Upper lobe of left lung (tissue), 6 donors: Measurements from ENCODE around the gene MYLK3. TPM values are rescaled to one million over a fixed set of nuclear protein-coding genes. Genes with fewer than 3 reads are reported as not detected.
A peak's percentile ranks its signal among the peaks of the same experiment; 100 is the strongest.
"Not testable (repeated sequence)": the region's sequence is repeated elsewhere in the genome, so short reads cannot be mapped to it uniquely, and the experiment has no call there.

Experiments used
- ATAC-seq, 2 donors: fragments of 200-7000 bp; cut with Tn5 transposase; one replicate each; pipeline ENCODE4 v1.9.1; 2022; ENCODE audit warnings: mild to moderate bottlenecking in 2 of 2, moderate library complexity in 2 of 2; ENCODE audit not compliant: low FRiP score in 2 of 2
- DNase-seq, 2 donors: peaks; one replicate each; pipeline ENCODE4 v3.0.0-alpha.2; 2019 to 2020
- H3K27ac ChIP-seq, 4 donors: fragments of 200-600 bp; sonication (generic); one replicate each; pipeline ENCODE4 v1.5.1; 2016 to 2019
- H3K27me3 ChIP-seq, 4 donors: fragments of 200-600 bp; sonication (generic); one replicate each; pipeline ENCODE4 v1.5.1; 2017 to 2019
- H3K36me3 ChIP-seq, 4 donors: fragments of 200-600 bp; sonication (generic); one replicate each; pipeline ENCODE4 v1.5.1; 2016 to 2019
- H3K4me1 ChIP-seq, 4 donors: fragments of 200-600 bp; sonication (generic); one replicate each; pipeline ENCODE4 v1.5.1; 2018 to 2019
- H3K4me3 ChIP-seq, 4 donors: fragments of 200-600 bp; sonication (generic); one replicate each; pipeline ENCODE4 v1.5.1; 2017 to 2019; ENCODE audit warnings: mild to moderate bottlenecking in 2 of 4, moderate library complexity in 1 of 4
- H3K9me3 ChIP-seq, 4 donors: fragments of 200-600 bp; sonication (generic); one replicate each; pipeline ENCODE4 v1.5.1; 2018 to 2019
- EP300 ChIP-seq, 4 donors: sonication (generic); formaldehyde crosslinking; IDR thresholded peaks; one replicate each; pipeline ENCODE4 v1.5.1; 2017; ENCODE audit warnings: antibody characterized with exemption in 4 of 4, control low read depth in 2 of 4
- POLR2A ChIP-seq, 4 donors: fragments of 450-650 bp; IDR thresholded peaks; one replicate each; pipeline ENCODE4 v1.5.1; 2016 to 2017; ENCODE audit warnings: antibody characterized with exemption in 4 of 4, mild to moderate bottlenecking in 2 of 4
- POLR2AphosphoS5 ChIP-seq, 2 donors: sonication (generic); formaldehyde crosslinking; IDR thresholded peaks; one replicate each; pipeline ENCODE4 v1.5.1; 2017; ENCODE audit warnings: antibody characterized with exemption in 2 of 2
- WGBS, 2 donors: methylation state at CpG; one replicate each; pipeline ENCODE4 v1.1.5; 2017 to 2018; 5-methylcytosine and 5-hydroxymethylcytosine counted together
- total RNA-seq, 6 donors: library from RNA; depleted of rRNA in 4 of 6; stranded (reverse); fragments of >200 nt in 4 of 6; gene quantifications; one replicate each; pipeline versions ENCODE4 v1.1.0 to v1.2.1, GENCODE V29; 2016 to 2021
- TF ChIP-seq, protein P1 (sequence below), 6 experiments: fragments of 450-650 bp in 4 of 6; fragments of 200-600 bp in 2 of 6; sonication (generic) in 2 of 6; IDR thresholded peaks; one replicate each; pipeline ENCODE4 v1.5.1; 2016 to 2019; ENCODE audit warnings: antibody characterized with exemption in 6 of 6
- donor health status: DM: no; HTN: no; CAD: no; lungs with moderate emphysema.
- donor health status: DM: no; HTN: yes; CAD: no; lungs with severe emphysema.

Gene MYLK3
- total RNA-seq, 6 donors from 2014 or later: 0.11 to 4.2 (median 1.1) TPM

DNA sequence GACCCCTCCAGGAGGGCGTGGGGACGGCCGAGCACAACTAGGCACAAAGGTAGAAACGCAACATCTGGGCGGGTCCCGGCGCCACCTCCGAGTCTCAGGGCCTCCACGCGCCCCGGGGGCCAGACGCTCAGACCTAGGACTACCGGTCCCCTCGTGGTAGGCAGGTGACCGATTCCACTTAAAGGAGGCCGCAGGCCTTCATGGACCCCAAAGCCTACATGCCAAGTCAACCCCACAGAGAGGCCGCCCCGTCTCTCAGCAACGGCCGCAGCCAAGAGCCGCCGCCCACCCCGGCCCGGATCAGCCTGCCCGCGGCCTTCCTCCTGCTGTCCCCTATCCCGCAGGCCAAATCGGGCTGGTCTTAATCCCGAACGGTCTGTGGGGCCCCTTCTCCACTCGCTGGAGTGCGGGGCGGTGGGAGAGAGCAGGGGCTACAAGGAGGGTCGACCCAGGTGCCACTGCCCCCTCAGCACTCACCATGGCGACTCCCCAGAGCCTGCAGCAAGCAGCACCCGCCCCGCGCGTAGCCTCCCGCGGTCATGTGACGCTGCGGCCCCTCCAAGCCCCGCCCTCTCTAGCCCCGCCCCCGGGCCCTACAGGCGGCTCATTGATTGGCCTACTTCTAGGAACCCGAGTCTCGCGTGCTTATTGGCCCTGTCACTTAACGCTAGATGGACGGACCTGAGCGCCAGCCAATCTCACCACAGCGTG, 59.3 kb downstream of the MYLK3 start, which contains the start of gene VPS35:
Gene VPS35 (minus strand): TSS at position 525 of the 711 bp plus-strand sequence. CDS start 45 bp downstream, at position 480.
- WGBS, 2 donors: 0 to 1% methylated on average over 4 to 37 of the region's 54 CpGs
- Histone ChIP-seq H3K9me3 (no peaks in the 10 kb centered on the region), H3K27ac (peak within 1 kb of the TSS; percentile 92 to 96 (median 94)), H3K4me3 (peak within 1 kb of the TSS; percentile 73 to 96 (median 94)), H3K36me3 (no peaks in the 10 kb centered on the region), H3K4me1 (peaks cover 20 to 38% (median 24%) of the 10 kb centered on the region in 4 donors), H3K27me3 (no peaks in the 10 kb centered on the region)
- ATAC-seq (peak; percentile 98 to 99), DNase-seq (peak; percentile 99 to 100)
- TF ChIP-seq EP300 (IDR thresholded peaks at IDR 0.05) (no peak), POLR2A (IDR thresholded peaks at IDR 0.05) (peak in 3 of 4 donors; percentile 30 to 89 (median 61)), POLR2AphosphoS5 (IDR thresholded peaks at IDR 0.05) (peak; percentile 75 to 76)
- TF ChIP-seq, protein P1, sequence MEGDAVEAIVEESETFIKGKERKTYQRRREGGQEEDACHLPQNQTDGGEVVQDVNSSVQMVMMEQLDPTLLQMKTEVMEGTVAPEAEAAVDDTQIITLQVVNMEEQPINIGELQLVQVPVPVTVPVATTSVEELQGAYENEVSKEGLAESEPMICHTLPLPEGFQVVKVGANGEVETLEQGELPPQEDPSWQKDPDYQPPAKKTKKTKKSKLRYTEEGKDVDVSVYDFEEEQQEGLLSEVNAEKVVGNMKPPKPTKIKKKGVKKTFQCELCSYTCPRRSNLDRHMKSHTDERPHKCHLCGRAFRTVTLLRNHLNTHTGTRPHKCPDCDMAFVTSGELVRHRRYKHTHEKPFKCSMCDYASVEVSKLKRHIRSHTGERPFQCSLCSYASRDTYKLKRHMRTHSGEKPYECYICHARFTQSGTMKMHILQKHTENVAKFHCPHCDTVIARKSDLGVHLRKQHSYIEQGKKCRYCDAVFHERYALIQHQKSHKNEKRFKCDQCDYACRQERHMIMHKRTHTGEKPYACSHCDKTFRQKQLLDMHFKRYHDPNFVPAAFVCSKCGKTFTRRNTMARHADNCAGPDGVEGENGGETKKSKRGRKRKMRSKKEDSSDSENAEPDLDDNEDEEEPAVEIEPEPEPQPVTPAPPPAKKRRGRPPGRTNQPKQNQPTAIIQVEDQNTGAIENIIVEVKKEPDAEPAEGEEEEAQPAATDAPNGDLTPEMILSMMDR (IDR thresholded peaks at IDR 0.05): peak in 2 of 6 experiments; percentile 3 to 55

DNA sequence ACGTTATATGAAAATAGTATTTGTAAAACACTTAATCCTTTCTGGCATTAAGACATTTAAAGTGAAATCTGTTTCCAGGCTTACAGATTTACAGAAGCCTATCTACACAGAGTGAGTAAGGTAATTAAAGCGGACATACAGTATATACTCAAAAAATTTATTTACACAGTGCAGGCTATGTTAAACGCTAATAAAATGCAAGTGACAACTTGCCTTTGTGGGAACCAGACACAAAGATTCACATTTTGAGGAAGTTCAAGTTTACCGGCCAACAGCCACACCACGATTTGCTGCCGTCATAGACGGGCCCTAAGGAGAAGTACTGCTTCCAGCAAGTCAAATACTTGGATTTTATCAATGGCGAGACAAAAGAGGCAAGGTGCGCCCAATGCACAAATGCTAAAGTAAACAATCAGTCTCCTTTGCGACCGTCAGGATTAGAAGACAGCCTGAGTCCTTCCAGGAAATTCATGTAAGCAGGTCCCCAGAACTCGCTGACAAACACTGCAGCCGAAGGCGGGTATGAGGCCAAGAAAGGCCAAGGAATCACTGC, 60.0 kb downstream of the MYLK3 start:
- no peaks in the 10 kb centered on the region for H3K9me3 ChIP-seq
- H3K36me3 ChIP-seq: no peaks in the 10 kb centered on the region
- WGBS, 2 donors: 2 to 4% methylated on average over 13 to 14 of the region's 14 CpGs
- peak overlapping the region; percentile 92 to 96 (median 94) for H3K27ac ChIP-seq
- no peaks in the 10 kb centered on the region for H3K27me3 ChIP-seq
- peaks cover 20 to 38% (median 24%) of the 10 kb centered on the region in 4 donors for H3K4me1 ChIP-seq
- peak overlapping the region; percentile 73 to 96 (median 94) for H3K4me3 ChIP-seq
- ATAC-seq (peak in 1 of 2 donors; percentile 41), DNase-seq (peak in 1 of 2 donors; percentile 74)
- TF ChIP-seq POLR2AphosphoS5 (IDR thresholded peaks at IDR 0.05) (peak in 1 of 2 donors; percentile 11), EP300 (IDR thresholded peaks at IDR 0.05) (peak in 1 of 4 donors; percentile 9), POLR2A (IDR thresholded peaks at IDR 0.05) (peak in 1 of 4 donors; percentile 30)
- TF ChIP-seq, protein P1 (IDR thresholded peaks at IDR 0.05): peak in 1 of 6 experiments; percentile 19

DNA sequence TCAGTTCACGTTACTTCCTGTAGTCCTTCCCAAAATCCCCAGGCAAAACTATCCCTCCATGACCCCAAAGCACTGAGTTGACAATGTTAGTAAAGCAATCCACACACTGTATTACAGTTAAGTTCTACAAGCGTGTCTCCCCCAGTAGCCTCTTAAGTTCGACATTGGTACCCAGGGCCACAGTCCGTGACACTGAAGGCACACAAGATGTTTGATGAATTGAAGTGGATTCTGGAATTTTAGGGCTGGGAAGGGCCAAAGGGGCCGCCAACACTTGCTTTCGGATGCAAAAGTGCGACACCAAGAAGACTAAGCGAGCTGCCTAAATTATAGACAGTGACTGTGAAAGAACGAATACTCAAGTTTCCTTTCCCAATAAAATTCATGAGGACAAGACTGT, 60.7 kb downstream of the MYLK3 start:
- Histone ChIP-seq H3K4me1 (peaks cover 20 to 38% (median 24%) of the 10 kb centered on the region in 4 donors), H3K9me3 (no peaks in the 10 kb centered on the region), H3K27ac (peak overlapping the region in 2 of 4 donors; percentile 92 to 95), H3K4me3 (peak overlapping the region in 3 of 4 donors; percentile 93 to 96 (median 95)), H3K27me3 (no peaks in the 10 kb centered on the region), H3K36me3 (no peaks in the 10 kb centered on the region)
- no peak for DNase-seq
- 63 to 66% methylated on average over 9 of the region's 9 CpGs for WGBS, 2 donors
- TF ChIP-seq EP300 (IDR thresholded peaks at IDR 0.05) (no peak), POLR2A (IDR thresholded peaks at IDR 0.05) (no peak), POLR2AphosphoS5 (IDR thresholded peaks at IDR 0.05) (no peak)
- TF ChIP-seq, protein P1 (IDR thresholded peaks at IDR 0.05): no peak
- no peak for ATAC-seq

DNA sequence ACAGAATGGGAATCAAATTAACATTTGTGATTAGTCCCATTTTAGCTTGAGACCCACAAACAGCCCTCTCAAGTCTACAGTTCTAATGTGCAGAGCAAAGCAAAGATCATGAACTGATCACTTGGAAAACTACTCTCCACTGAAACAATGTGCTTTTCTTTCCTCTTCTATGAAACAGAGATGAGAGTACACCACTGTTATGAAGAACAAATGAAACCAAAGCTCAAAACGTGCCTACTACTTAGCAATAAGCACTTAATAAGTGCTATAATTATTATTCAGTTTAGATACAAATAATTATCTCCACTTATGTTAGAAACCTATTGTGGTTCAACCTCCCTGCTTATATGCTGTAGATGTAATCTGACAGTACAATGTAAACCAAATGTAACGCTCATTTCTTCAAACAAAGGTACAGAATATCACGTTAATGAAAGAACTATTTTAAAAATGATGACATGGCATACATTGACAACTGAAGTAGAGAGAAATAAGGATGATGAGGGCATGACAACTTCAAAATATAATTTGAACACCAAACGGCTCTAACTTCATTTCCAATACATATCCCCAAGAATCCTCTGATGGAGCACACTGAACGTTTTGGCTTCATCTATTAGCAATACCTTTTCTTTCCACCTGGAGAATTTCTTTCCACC, 61.2 kb downstream of the MYLK3 start:
- Histone ChIP-seq H3K4me3 (peak overlapping the region in 1 of 4 donors; percentile 96), H3K9me3 (no peaks in the 10 kb centered on the region), H3K27ac (peak overlapping the region in 1 of 4 donors; percentile 92), H3K36me3 (no peaks in the 10 kb centered on the region), H3K27me3 (no peaks in the 10 kb centered on the region), H3K4me1 (peaks cover 20 to 38% (median 24%) of the 10 kb centered on the region in 4 donors)
- ATAC-seq (no peak), DNase-seq (no peak)
- WGBS, 2 donors: 42 to 43% methylated on average over 5 of the region's 5 CpGs
- TF ChIP-seq POLR2A (IDR thresholded peaks at IDR 0.05): no peak
- TF ChIP-seq, protein P1 (IDR thresholded peaks at IDR 0.05): no peak
- TF ChIP-seq POLR2AphosphoS5 (IDR thresholded peaks at IDR 0.05): no peak
- TF ChIP-seq EP300 (IDR thresholded peaks at IDR 0.05): no peak

DNA sequence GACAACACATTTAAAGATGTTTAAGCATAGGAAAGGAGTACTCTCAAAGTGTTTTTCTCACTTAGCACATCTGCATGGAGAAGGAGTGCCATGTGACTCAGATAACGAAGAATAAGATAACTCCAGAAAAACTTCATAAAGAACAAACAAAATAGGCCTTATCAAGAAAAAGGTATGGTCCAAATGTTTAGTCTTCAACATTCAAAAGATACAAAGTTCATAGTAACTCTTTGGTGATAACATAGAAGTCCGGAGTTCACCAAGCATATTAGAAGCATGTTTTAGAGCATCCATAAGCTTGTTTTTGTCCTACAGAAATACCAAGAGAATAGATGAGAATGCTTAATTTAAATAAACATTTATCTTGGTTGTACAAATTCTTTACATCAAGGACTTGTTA, 66.3 kb downstream of the MYLK3 start:
- Histone ChIP-seq H3K36me3 (peaks cover 0 to 46% (median 18%) of the 10 kb centered on the region in 4 donors), H3K4me1 (peaks cover 0 to 10% (median 4%) of the 10 kb centered on the region in 4 donors)
- H3K27me3 ChIP-seq, H3K9me3 ChIP-seq, ATAC-seq, H3K4me3 ChIP-seq, H3K27ac ChIP-seq, DNase-seq: not testable (repeated sequence)
- WGBS, 2 donors: 93 to 96% methylated on average over 2 of the region's 2 CpGs

DNA sequence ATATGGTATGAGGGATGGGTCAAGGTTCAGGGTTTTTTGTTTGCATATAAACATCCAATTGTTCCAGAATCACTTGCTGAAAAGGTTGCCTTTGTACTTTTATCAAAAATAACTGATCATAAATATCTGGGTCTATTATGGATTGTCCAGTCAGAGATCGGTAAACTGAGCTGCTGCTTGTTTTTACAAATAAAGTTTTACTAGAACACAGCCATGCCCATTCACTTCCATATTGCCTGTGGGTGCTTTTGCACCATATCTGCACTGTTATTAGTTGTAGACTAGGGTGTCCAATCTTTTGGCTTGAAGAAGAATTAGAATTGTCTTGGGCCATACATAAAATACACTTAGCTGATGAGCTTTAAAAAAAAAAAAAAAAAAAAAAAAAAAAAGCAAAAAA, 70.2 kb downstream of the MYLK3 start:
- H3K9me3 ChIP-seq, H3K4me3 ChIP-seq, H3K27ac ChIP-seq, DNase-seq, H3K27me3 ChIP-seq, ATAC-seq, H3K4me1 ChIP-seq: not testable (repeated sequence)
- H3K36me3 ChIP-seq: peaks cover 6 to 86% (median 41%) of the 10 kb centered on the region in 4 donors
- 92 to 100% methylated on average over 1 of the region's 1 CpG for WGBS, 2 donors
